BJ (cell line): ENCODE measurements around the gene TAMALIN. TPM values are rescaled to one million over a fixed set of nuclear protein-coding genes. Genes with fewer than 3 reads are reported as not detected.

ENCODE experiments used
- CTCF ChIA-PET: fragments of 350-600 bp; formaldehyde crosslinking; extraction: SDS; loops from one replicate; lab custom pipeline; 2021; ENCODE audit warnings: antibody characterized with exemption, inconsistent platforms; lab: Yijun Ruan, JAX
- POLR2A ChIA-PET: fragments of 300-600 bp; sonication (Branson Sonifier 250); formaldehyde crosslinking; extraction: SDS; loops from one replicate; lab custom pipeline; 2021; ENCODE audit warnings: antibody characterized with exemption; lab: Charles Lee
- DNase-seq: peaks from one replicate; pipeline ENCODE4 v3.0.0-alpha.2; 2011; ENCODE audit warnings: low read depth
- H3K27me3 ChIP-seq: 2 replicates; pipeline ENCODE4 v1.6.0; 2011; ENCODE audit warnings: low read length; ENCODE audit not compliant: control insufficient read depth, insufficient read depth
- H3K36me3 ChIP-seq: 2 replicates; pipeline ENCODE4 v1.5.1; 2011; ENCODE audit warnings: low read length; ENCODE audit not compliant: control insufficient read depth, insufficient read depth
- H3K4me3 ChIP-seq: 2 replicates; pipeline ENCODE4 v1.5.1; 2011; ENCODE audit warnings: low read depth, mild to moderate bottlenecking, control low read depth, low read length
- CTCF ChIP-seq: IDR thresholded peaks from 2 replicates; pipeline ENCODE4 v1.5.1; 2011; ENCODE audit warnings: low read depth, mild to moderate bottlenecking, control low read depth, inconsistent platforms, low read length, moderate library complexity; ENCODE audit not compliant: insufficient read depth
- polyA minus RNA-seq: library from RNA; depleted of rRNA, polyadenylated mRNA; stranded (reverse); fragments of >200 nt; gene quantifications from 2 replicates; pipeline ENCODE4 v1.2.3, GENCODE V29; 2011; rRNA and poly(A)+ RNA removed
- polyA plus RNA-seq: library from polyadenylated mRNA; depleted of rRNA; stranded (reverse); fragments of >200 nt; gene quantifications from 2 replicates; pipeline ENCODE4 v1.2.3, GENCODE V29; 2011; rRNA removed

Gene TAMALIN
- polyA plus RNA-seq = 0.96 and 1.3 TPM in 2 replicates
- 0.38 and 0.46 TPM in 2 replicates for polyA minus RNA-seq

GRCh38 chr12:52006726-52007157 is at the start of gene TAMALIN:
TAMALIN (plus strand) TSS chr12:52006946; CDS start chr12:52007020, 74 bp downstream.
- TF ChIP-seq CTCF = no peak
- peaks cover 6% of the 10 kb centered on the region; the same call in 1 of the 2 replicates for H3K27me3 ChIP-seq
- ChIA-PET CTCF (interaction anchor here (1.0 to 17.0 kb wide), 6 partner anchors 12 to 974 kb away, joined by 3 to 674 read pairs (median 7); no protein-coding TSS in a partner anchor), POLR2A (interaction anchor here (0.5 to 0.7 kb wide), 3 partner anchors 18 to 75 kb away, joined by 3 to 5 read pairs (median 3); no protein-coding TSS in a partner anchor)
- no peak for DNase-seq
- H3K4me3 ChIP-seq = peak within 1 kb of the TSS; percentile 55
- H3K36me3 ChIP-seq = peaks cover 1% of the 10 kb centered on the region; the same call in 1 of the 2 replicates

- no peak for DNase-seq
- peaks cover 3% of the 10 kb centered on the region; the same call in 1 of the 2 replicates for H3K36me3 ChIP-seq
- CTCF ChIA-PET = interaction anchor here (1.2 to 1.5 kb wide), 3 partner anchors 10 to 124 kb away, joined by 3 to 4 read pairs (median 3); no protein-coding TSS in a partner anchor
- POLR2A ChIA-PET = no interaction called here
- no peaks in the 10 kb centered on the region for H3K27me3 ChIP-seq
- no peak overlapping the region for H3K4me3 ChIP-seq
- no peak for TF ChIP-seq CTCF
Observed at GRCh38 chr12:51958542-51958941, 48.2 kb upstream of the TAMALIN start.

GRCh38 chr12:51959211-51959610 is 47.5 kb upstream of the TAMALIN start:
- peaks cover 3% of the 10 kb centered on the region; the same call in 1 of the 2 replicates for H3K36me3 ChIP-seq
- no peaks in the 10 kb centered on the region for H3K27me3 ChIP-seq
- ChIA-PET CTCF (interaction anchor here (0.9 to 1.5 kb wide), 4 partner anchors 9 to 124 kb away, joined by 3 to 4 read pairs (median 3); no protein-coding TSS in a partner anchor), POLR2A (interaction anchor here (0.7 kb wide), 1 partner anchor 726 kb away, joined by 3 read pairs; no protein-coding TSS in a partner anchor)
- H3K4me3 ChIP-seq = no peak overlapping the region
- TF ChIP-seq CTCF = no peak
- DNase-seq = no peak

GRCh38 chr12:51959921-51960320 is 46.8 kb upstream of the TAMALIN start:
- H3K4me3 ChIP-seq = no peak overlapping the region
- no peak for TF ChIP-seq CTCF

GRCh38 chr12:51960488-51960887 is 46.3 kb upstream of the TAMALIN start:
- TF ChIP-seq CTCF = no peak
- DNase-seq = no peak
- ChIA-PET CTCF (interaction anchor here (0.7 to 2.5 kb wide), 3 partner anchors 10 to 65 kb away, joined by 3 to 9 read pairs (median 3); no protein-coding TSS in a partner anchor), POLR2A (no interaction called here)
- H3K36me3 ChIP-seq = peaks cover 3% of the 10 kb centered on the region; the same call in 1 of the 2 replicates
- no peaks in the 10 kb centered on the region for H3K27me3 ChIP-seq
- H3K4me3 ChIP-seq = no peak overlapping the region

More at GRCh38 chr12:51959921-51960320, 46.8 kb upstream of the TAMALIN start:
- no peak for DNase-seq
- CTCF ChIA-PET = interaction anchor here (0.7 to 0.8 kb wide), 2 partner anchors 33 to 65 kb away, joined by 3 read pairs; no protein-coding TSS in a partner anchor
- Histone ChIP-seq H3K27me3 (no peaks in the 10 kb centered on the region), H3K36me3 (peaks cover 3% of the 10 kb centered on the region; the same call in 1 of the 2 replicates)
- POLR2A ChIA-PET = no interaction called here
